K562 (cell line): ENCODE data around the gene ANKS1A. TPM values are rescaled to one million over a fixed set of nuclear protein-coding genes. Genes with fewer than 3 reads are reported as not detected.
A peak's percentile ranks its signal among the peaks of the same experiment; 100 is the strongest.

ENCODE experiments used
- ATAC-seq: fragments of 200-7000 bp; cut with Tn5 transposase; 3 replicates; pipeline ENCODE4 v1.9.1; 2020; ENCODE audit warnings: moderate library complexity
- BruUV-seq: library from RNA; stranded (reverse); fragments of 400-500 nt; replicated peaks from 2 replicates; lab custom pipeline; 2021; lab: Mats Ljungman, UMichigan
- CTCF ChIA-PET: fragments of 300-600 bp; formaldehyde crosslinking; extraction: SDS; loops from one replicate; lab custom pipeline; 2021; ENCODE audit warnings: low intra/inter-chr PET ratio; lab: Yijun Ruan, JAX
- POLR2A ChIA-PET: fragments of 300-600, 350-650 bp; sonication (Branson Sonifier 250); formaldehyde crosslinking; extraction: SDS; loops from one replicate; lab custom pipeline; 2021; ENCODE audit warnings: antibody characterized with exemption, inconsistent platforms; lab: Yijun Ruan, JAX
- DNase-seq, 4 experiments: peaks; one replicate each; pipeline versions ENCODE4 v3.0.0 to v3.0.0-alpha.2; 2011 to 2018; ENCODE audit warnings: low spot score in 3 of 4, mixed read lengths in 3 of 4; ENCODE audit errors: extremely low read depth in 1 of 4
- FAIRE-seq: peaks from 2 replicates; lab custom pipeline; 2011; peaks lifted over from hg19 to GRCh38; lab: Jason Lieb, UNC
- H2AFZ ChIP-seq: 2 replicates; pipeline ENCODE4 v1.6.0; 2011; ENCODE audit warnings: low read depth, low read length, control low read depth, inconsistent platforms
- H3K27ac ChIP-seq: fragments of 200-600 bp; 3 replicates; pipeline ENCODE4 v1.8.0; 2011; ENCODE audit warnings: low read depth, mild to moderate bottlenecking, control low read depth, inconsistent platforms, low read length, moderate library complexity, mixed read lengths; ENCODE audit errors: extremely low read depth
- H3K27me3 ChIP-seq, 2 experiments: fragments of 300-600 bp in 1 of 2; 2 replicates in 1 of 2; 3 replicates in 1 of 2; pipeline versions ENCODE4 v1.6.0 to v1.8.0; 2011; ENCODE audit warnings: inconsistent platforms in 2 of 2, low read length in 2 of 2, mild to moderate bottlenecking in 1 of 2, mixed read lengths in 1 of 2, moderate library complexity in 1 of 2; ENCODE audit not compliant: control insufficient read depth in 2 of 2, insufficient read depth in 2 of 2
- H3K36me3 ChIP-seq: fragments of 300-600 bp; 3 replicates; pipeline ENCODE4 v1.8.0; 2011; ENCODE audit warnings: mild to moderate bottlenecking, low read length, inconsistent platforms; ENCODE audit not compliant: control insufficient read depth, insufficient read depth
- H3K4me1 ChIP-seq, 2 experiments: fragments of 200-600 bp in 1 of 2; replicated peaks in 1 of 2; 2 replicates in 1 of 2; 3 replicates in 1 of 2; pipeline versions ENCODE4 v1.5.1 to v1.8.0; 2011; ENCODE audit warnings: inconsistent platforms in 2 of 2, low read length in 2 of 2, mild to moderate bottlenecking in 1 of 2, mixed read lengths in 1 of 2, moderate library complexity in 1 of 2; ENCODE audit not compliant: control insufficient read depth in 2 of 2, insufficient read depth in 2 of 2
- H3K4me2 ChIP-seq: 2 replicates; pipeline ENCODE4 v1.6.1; 2011; ENCODE audit warnings: low read length, control low read depth, inconsistent platforms, mixed read lengths; ENCODE audit not compliant: insufficient read depth
- H3K4me3 ChIP-seq: fragments of 200-600 bp; sonication (generic), shearing (Covaris generic); 2 replicates; pipeline ENCODE4 v1.5.1; 2016; ENCODE audit warnings: control low read depth, inconsistent platforms
- H3K79me2 ChIP-seq: fragments of 200-600 bp; 3 replicates; pipeline ENCODE4 v1.8.0; 2011; ENCODE audit warnings: low read length, inconsistent platforms; ENCODE audit not compliant: control insufficient read depth, insufficient read depth
- H3K9ac ChIP-seq, 2 experiments: 2 replicates each; pipeline versions ENCODE4 v1.6.0 to v1.6.1; 2011; ENCODE audit warnings: low read depth in 2 of 2, low read length in 2 of 2, control low read depth in 1 of 2, inconsistent platforms in 1 of 2, mild to moderate bottlenecking in 1 of 2, mixed read lengths in 1 of 2; ENCODE audit not compliant: insufficient read depth in 1 of 2
- H3K9me1 ChIP-seq: one replicate; pipeline ENCODE4 v1.6.0; 2011; ENCODE audit warnings: inconsistent platforms, mild to moderate bottlenecking, low read length, moderate library complexity; ENCODE audit not compliant: control insufficient read depth, insufficient read depth
- H3K9me3 ChIP-seq: replicated peaks from 2 replicates; pipeline ENCODE4 v1.5.1; 2011; ENCODE audit warnings: low read depth, low read length, inconsistent platforms; ENCODE audit not compliant: control insufficient read depth, insufficient read depth
- H4K20me1 ChIP-seq: replicated peaks from 2 replicates; pipeline ENCODE4 v1.6.1; 2011; ENCODE audit warnings: low read length, inconsistent platforms, mixed read lengths; ENCODE audit not compliant: control insufficient read depth, insufficient read depth
- BRD4 ChIP-seq: fragments of 200-600 bp; sonication (generic); IDR thresholded peaks from 2 replicates; pipeline ENCODE4 v1.6.1; 2017; ENCODE audit warnings: inconsistent platforms
- CREB1 ChIP-seq, 2 experiments: sonication (generic) in 1 of 2; formaldehyde crosslinking in 1 of 2; IDR thresholded peaks; 2 replicates each; pipeline versions ENCODE4 v1.6.1 to v1.8.0; 2012 to 2022; ENCODE audit warnings: inconsistent platforms in 1 of 2, mild to moderate bottlenecking in 1 of 2, missing genetic modification reagents in 1 of 2, moderate library complexity in 1 of 2
- SMARCA5 ChIP-seq: fragments of 450-650 bp; IDR thresholded peaks from 2 replicates; pipeline ENCODE4 v1.6.1; 2016
- SPI1 ChIP-seq: IDR thresholded peaks from 2 replicates; pipeline ENCODE4 v1.6.1; 2011; ENCODE audit warnings: low read depth, low read length, control low read depth, borderline replicate concordance
- XRCC4 ChIP-seq: IDR thresholded peaks from one replicate; pipeline ENCODE4 v1.6.1; 2011; ENCODE audit not compliant: insufficient read depth, insufficient read length; ENCODE audit errors: extremely low read depth
- ZC3H4 ChIP-seq: sonication (generic); formaldehyde crosslinking; IDR thresholded peaks from 2 replicates; pipeline ENCODE4 v1.9.0; 2021; ENCODE audit warnings: missing genetic modification reagents, borderline replicate concordance
- ZNF184 ChIP-seq: sonication (generic); formaldehyde crosslinking; IDR thresholded peaks from 2 replicates; pipeline ENCODE4 v1.5.0; 2020; ENCODE audit warnings: missing genetic modification reagents
- WGBS: fragments of 100-300 bp; shearing (Covaris generic); methylation state at CpG from one replicate; pipeline ENCODE4 v1.1.6; 2016; ENCODE audit warnings: low coverage, mixed read lengths; ENCODE audit not compliant: insufficient coverage; ENCODE audit errors: missing lambda C conversion rate; 5-methylcytosine and 5-hydroxymethylcytosine counted together
- in situ Hi-C: fragments of 300-500 bp; cut with MboI; formaldehyde crosslinking; loops from 4 replicates; pipeline ENCODE4 v1.15.0; 2018; ENCODE audit warnings: inconsistent platforms, mixed read lengths
- intact Hi-C: fragments of 100-400 bp; cut with micrococcal nuclease; formaldehyde crosslinking; loops from 2 replicates; pipeline ENCODE4 v1.14.2; 2022
- polyA plus RNA-seq, 8 experiments: library from polyadenylated mRNA; depleted of rRNA in 4 of 8; stranded (reverse) in 5 of 8; unstranded in 3 of 8; fragments of >200 nt; fragmentation: Nextera tagmentation in 2 of 8; fragmentation: Illumina TruSeq in 1 of 8; extraction: Ambion mirVana in 2 of 8; extraction: Trizol in 1 of 8; gene quantifications; 2 replicates each; pipeline versions ENCODE4 v1.2.1 to v1.2.3, GENCODE V29; 2011 to 2014; ENCODE audit warnings: inconsistent platforms in 1 of 8, missing spikeins in 1 of 8
- total RNA-seq, 7 experiments: library from RNA; depleted of rRNA in 6 of 7; stranded (reverse); fragments of >200 nt in 6 of 7; fragmentation: Illumina TruSeq in 2 of 7; extraction: Trizol in 2 of 7; gene quantifications; 2 replicates each; pipeline versions ENCODE4 v1.2.1 to v1.2.3, GENCODE V29; 2011 to 2021; ENCODE audit warnings: low replicate concordance in 1 of 7

ANKS1A gene
- total and polyA plus RNA-seq, 9 of the 15 experiments (the other 6 are each of a cell fraction or from before 2014, with no cell fraction given): 1.1 to 13.8 (median 5.3) TPM

DNA sequence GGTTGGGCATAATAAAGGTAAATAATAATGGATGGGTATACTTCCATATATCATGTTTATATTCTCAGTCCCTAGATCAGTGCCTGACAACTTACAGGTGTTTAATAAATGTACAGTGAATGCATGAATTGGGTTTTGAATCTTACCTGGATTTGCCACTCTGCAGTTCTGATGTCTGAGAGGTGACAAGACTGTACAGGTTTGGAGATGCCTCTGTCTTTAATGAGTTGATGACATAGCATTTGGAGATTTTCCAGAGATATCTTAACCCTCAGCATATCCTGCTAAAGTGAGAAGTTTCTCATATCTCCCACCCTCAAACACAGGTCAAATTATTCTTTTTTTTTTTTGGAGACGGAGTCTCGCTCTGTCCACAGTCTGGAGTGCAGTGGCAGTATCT, 2.2 kb downstream of the ANKS1A start (continued):
- TF ChIP-seq ZC3H4 (CRISPR knock-in tag) (no peak), CREB1 (IDR thresholded peaks at IDR 0.05) (no peak), CREB1 (CRISPR knock-in tag; IDR thresholded peaks at IDR 0.05) (no peak)

- TF ChIP-seq XRCC4: no peak
- TF ChIP-seq SMARCA5: no peak
- peak; percentile 56; the same call in 1 of the 2 replicates for TF ChIP-seq SPI1
- no peak for TF ChIP-seq BRD4
- TF ChIP-seq ZNF184 (CRISPR knock-in tag): no peak
- TF ChIP-seq, all 486 proteins: peak for 1
- POLR2A ChIA-PET: interaction anchor here (0.6 kb wide), 1 partner anchor 128 kb away, joined by 4 read pairs; no protein-coding TSS in a partner anchor
- WGBS: 43% methylated on average over 1 of the region's 1 CpG
- in situ Hi-C loops: no loop called here
- Histone ChIP-seq H3K4me2 (no peak overlapping the region), H3K27ac (no peak overlapping the region), H3K9me3 (no peaks in the 10 kb centered on the region), H3K9me1 (no peaks in the 10 kb centered on the region), H4K20me1 (0 out of 2 replicates have a peak, but pooled peaks cover 4% of the 10 kb centered on the region), H3K4me3 (no peak overlapping the region), H3K79me2 (peaks cover 19% of the 10 kb centered on the region), H3K9ac (no peak overlapping the region), H3K27me3 (no peaks in the 10 kb centered on the region), H3K4me1 (peaks cover 5 to 11% of the 10 kb centered on the region in 2 experiments; a peak in 3 of 5 replicates), H2AFZ (no peak overlapping the region), H3K36me3 (no peaks in the 10 kb centered on the region)
- CTCF ChIA-PET: no interaction called here
- intact Hi-C loops: no loop called here
- FAIRE-seq: no peak
- BruUV-seq: no TSS peak
- no peak for DNase-seq
- ATAC-seq: no peak
Measured at GRCh38 chr6:34894693-34895092, 5.6 kb downstream of the ANKS1A start.
